GM19395 (cell line): Measurements from ENCODE around the gene PCCA.

Source experiments
- ATAC-seq: cut with Tn5 transposase; IDR thresholded peaks from one replicate; pipeline ENCODE4 v1.9.1; 2021; ENCODE audit warnings: mild to moderate bottlenecking, moderate library complexity; ENCODE audit not compliant: unreplicated experiment

The PCCA gene

DNA sequence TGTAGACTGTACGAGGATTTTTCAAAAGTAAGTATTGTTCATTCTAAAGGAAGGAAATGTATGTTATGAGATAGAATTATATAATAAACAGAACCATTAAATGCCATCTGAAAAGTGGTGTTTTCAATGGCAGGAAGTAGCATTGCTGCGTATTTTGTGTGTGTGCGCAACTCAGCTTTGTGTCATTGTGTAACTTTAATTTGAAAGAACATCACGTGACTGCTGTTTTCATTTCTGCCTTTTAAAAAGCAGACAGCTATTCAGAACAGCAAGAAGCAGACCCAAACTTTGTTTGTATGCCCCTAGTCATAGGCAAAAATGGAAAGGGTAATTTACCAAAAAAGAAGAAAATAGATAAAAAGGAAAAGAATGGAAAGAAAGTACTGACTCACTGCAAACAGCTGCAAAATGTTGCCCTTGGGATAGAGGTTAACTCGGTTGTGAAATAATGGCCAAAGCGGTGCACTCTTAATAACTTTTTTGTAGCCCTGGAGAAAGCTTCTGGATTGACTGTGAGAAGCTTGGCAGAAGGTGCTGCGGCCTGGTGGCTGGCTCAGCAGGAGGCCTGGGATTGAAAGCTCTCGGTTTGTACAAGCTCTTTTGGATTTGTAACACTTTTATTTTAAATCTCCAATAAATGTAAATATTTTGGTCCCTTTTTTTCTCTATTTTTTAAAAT is 402.4 kb downstream of the PCCA start:
- ATAC-seq = no peak

DNA sequence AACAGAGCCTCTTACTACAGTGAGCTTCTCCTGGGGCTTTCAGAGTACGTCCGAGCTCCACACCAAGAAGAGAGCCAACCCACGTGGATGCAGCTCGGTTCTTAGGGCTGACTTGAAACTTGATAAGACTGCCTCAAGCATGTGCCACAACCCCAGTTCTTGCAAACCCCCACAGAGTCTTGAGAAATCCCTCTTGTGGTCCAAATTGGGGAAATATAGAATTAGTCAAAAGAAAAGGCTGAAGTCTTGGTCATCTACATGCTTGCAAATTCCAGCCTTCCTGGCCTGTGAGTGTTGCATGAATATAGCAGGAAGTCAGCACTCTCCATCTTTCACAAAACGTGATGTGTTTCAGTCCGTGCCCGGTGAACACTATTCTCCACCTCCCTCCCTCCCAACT is 404.5 kb downstream of the PCCA start:
- no peak for ATAC-seq

DNA sequence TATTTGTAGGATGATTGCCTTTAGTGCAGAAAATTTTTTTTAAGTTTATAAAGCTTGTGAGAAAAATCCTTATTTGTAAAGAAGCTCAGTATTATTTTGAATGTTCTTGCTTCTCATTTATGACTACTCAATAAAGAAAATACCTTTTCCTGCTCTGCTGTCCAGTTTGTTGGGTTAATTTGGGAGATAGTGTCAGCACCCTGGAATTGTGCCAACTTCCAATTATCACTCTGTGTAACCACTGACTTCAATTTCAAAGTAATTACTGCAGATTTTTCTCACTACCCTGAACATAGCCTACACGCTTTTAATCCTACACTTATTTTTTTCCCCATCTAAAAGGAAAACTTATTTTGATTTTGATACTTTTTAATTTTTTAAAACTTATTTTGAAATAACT is 406.6 kb downstream of the PCCA start:
- no peak for ATAC-seq

DNA sequence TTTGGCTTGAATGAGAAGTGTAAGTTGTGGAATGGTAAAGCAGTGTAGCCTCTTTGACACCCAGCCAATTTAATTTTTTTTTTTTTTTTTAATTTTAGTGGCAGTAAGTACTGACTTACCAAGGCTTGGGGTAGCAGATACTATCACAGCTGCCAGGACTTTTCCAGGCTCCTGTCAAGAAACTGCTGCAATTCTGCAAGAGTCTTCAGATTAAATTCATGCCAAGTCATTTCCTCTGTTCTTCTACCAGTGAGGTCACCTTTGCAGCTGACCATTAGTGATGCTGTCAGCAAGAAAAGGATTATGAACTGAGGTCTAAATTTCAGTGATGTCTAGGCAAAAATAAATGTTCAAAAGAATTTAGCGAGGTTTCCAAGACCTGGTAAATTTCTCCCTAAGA is 408.5 kb downstream of the PCCA start:
- no peak for ATAC-seq

- ATAC-seq = no peak
Measured at GRCh38 chr13:100502446-100502845, 413.6 kb downstream of the PCCA start.

DNA sequence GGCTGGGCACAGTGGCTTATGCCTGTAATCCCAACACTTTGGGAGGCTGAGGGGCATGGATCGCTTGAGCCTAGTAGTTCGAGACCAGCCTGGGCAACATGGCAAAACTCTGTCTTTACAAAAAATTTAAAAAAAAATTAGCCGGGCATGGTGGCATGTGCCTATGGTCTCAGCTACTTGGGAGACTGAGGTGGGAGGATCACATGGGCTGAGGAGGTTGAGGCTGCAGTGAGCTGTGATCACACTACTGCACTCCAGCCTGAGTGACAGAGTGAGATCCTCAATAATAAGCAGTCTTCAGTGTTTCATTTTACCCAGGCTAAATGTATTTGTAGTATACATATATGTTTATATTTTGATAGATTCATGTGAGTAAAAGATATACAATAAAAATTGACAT is 414.7 kb downstream of the PCCA start:
- no peak for ATAC-seq

DNA sequence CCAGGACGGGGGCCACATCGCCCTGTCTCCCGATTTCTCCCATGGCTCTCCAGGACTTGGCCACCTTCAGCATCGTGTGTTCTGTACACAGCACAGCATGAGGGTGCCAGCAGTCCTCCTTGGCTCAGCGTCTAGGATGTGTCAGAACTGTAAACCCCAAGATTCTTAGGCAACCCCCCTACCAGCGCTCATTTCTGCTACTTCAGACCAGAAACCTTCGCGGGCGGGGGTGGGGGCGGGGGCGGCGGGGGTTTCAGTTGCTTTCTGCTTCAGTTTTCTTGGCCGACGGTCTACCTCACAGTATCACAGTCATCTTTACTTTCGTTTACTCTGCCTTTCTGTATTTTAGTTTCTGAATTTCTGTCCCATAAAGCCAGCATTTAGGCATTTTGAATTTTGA is 417.3 kb downstream of the PCCA start:
- peak; percentile 71 for ATAC-seq

GRCh38 chr13:100506600-100507422 is 417.9 kb downstream of the PCCA start:
- no peak for ATAC-seq

DNA sequence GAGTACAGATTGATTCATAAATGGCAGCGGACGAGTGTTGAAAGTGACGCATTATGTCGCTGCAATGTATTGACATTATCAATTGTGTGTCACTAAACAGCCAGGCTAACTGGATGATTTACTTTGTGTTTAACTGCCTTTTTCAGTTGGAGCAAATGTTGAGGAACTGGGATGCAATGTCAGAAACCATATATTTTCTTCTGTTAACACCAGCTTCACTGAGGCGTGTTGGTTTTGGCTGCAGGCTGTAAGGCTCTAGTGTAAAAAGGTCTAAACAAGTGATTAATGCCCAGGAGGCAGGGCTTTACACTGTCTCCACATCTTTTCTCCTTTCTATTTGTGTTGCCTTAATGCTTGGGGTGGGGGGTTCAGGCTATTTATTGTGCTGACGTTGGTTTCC is 419.6 kb downstream of the PCCA start:
- no peak for ATAC-seq

DNA sequence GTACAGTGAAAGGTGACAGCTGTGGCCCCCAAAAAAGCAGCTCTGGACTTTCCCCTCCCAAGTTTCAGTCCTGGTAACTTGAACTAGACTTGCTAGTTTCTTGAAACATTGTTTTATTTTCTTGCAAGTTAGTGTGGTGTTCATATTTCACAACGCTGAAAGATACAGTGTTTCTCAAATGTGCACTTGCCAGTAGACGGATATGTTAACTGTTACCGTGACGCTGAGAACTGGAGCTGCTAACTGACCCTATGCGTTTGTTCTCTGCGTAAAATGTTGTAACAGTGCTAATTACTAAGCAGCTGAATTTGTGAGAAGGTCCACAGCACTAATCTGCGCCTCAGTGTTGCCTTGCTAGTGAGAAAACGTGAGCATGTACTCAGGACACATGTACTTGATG is 420.1 kb downstream of the PCCA start:
- ATAC-seq = no peak

GRCh38 chr13:100510208-100510957 is 421.5 kb downstream of the PCCA start:
- no peak for ATAC-seq

GRCh38 chr13:100511466-100511865 is 422.6 kb downstream of the PCCA start:
- no peak for ATAC-seq

GRCh38 chr13:100512422-100512821 is 423.5 kb downstream of the PCCA start:
- no peak for ATAC-seq

GRCh38 chr13:100513171-100513570 is 424.3 kb downstream of the PCCA start:
- no peak for ATAC-seq

- no peak for ATAC-seq
Measured at GRCh38 chr13:100513987-100514670, 425.2 kb downstream of the PCCA start.

DNA sequence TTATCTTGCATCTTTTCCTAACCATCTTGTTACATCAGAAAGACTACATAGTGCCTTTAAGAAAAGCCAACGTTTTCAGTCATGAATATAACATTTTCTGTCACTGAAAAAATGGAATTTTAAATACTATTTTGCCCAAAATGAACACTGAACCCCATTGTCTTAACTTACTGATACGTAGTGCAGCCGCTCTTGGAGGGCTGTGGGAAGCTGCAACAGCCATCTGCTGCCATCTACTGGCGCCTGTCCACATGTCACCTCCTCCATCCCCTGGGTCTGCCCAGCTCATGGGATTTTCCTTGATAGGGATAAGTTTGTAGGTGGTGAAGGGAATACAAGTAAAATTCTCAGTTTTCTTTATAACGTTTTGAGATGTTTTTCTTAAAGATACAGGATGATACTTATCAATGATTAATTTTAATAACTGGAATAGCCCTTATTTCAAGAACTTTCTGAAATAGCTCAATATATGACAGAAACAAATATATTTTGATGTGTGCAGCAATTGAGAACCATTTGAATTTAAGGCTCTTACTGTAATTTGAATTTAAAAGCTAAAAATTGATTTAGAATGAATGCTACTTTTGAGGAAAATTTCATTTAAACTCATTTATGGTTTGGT is 426.0 kb downstream of the PCCA start:
- ATAC-seq = peak; percentile 97

- ATAC-seq = no peak
Measured at GRCh38 chr13:100515410-100515800, 426.5 kb downstream of the PCCA start.

DNA sequence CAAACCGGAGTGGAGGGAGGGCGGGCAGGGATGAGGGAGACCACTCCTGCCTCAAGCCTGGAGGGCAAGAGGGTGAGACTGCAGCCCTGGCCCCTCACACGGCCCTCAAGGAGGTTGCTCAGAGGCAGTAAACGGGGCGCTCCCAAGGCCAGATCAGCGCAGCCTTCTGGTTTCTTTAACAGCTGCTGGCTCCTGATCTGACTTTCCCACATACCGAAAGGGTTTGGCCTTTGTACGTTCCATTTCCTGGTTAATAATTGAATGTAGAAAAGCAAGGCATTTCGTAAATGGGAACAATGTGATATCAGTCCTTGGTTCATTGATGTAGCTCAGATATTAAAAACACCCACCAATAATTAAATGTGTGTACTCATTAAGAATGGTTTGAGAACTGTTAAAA is 428.2 kb downstream of the PCCA start:
- no peak for ATAC-seq

- ATAC-seq = no peak
Measured at GRCh38 chr13:100517728-100518127, 428.8 kb downstream of the PCCA start.

DNA sequence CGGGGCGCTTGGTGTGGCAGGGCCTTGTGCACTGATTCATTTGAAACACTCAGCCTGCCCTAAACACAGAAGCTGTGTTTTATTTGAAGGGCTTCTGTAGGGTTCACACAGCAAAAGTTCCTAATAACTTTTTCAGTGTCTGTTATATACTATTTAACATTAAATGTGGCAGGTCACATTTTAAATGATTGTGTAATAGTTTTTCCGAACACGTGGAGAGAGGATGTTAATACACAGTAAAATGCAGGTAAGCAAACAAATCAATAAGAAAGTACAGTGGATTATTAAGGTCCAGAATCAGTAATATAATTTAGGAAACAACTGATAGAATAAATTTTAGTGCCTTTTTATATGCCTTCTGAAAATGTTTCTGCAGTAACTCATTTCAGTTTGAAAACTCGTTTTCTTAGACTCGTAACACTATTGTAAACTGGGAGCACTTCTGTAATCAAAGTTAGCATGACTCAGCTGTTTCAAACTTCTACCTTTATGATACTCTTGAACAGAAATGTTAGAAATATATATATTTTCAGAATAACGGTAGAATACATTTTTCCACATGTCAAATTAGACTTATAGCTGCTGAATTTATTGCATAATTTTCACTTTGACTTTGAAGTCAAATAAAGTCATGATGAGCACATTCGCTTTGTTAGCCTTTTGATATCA is 429.6 kb downstream of the PCCA start:
- no peak for ATAC-seq
